IMR-90 (cell line): ENCODE data around the gene PRKAG3. TPM values are rescaled to one million over a fixed set of nuclear protein-coding genes. Genes with fewer than 3 reads are reported as not detected.

Experiments used
- ATAC-seq: fragments of 200-7000 bp; cut with Tn5 transposase; 2 replicates; pipeline ENCODE4 v1.9.1; 2020; ENCODE audit warnings: low read depth, mild to moderate bottlenecking, moderate library complexity
- BruUV-seq: library from RNA; stranded (reverse); fragments of 400-500 nt; replicated peaks from 2 replicates; lab custom pipeline; 2021; lab: Mats Ljungman, UMichigan
- CTCF ChIA-PET: fragments of 300-600 bp; formaldehyde crosslinking; extraction: SDS; loops from one replicate; lab custom pipeline; 2021; ENCODE audit warnings: antibody characterized with exemption; lab: Yijun Ruan, JAX
- POLR2A ChIA-PET: fragments of 300-600 bp; sonication (Branson Sonifier 250); formaldehyde crosslinking; loops from one replicate; lab custom pipeline; 2022; ENCODE audit warnings: antibody characterized with exemption; ENCODE audit not compliant: unreplicated experiment; lab: Charles Lee
- DNase-seq: peaks from one replicate; pipeline ENCODE4 v3.0.0; 2013
- H2AFZ ChIP-seq: replicated peaks from 2 replicates; pipeline ENCODE3; 2013; ENCODE audit warnings: low read length, mild to moderate bottlenecking; ENCODE audit not compliant: poor library complexity
- H2AK5ac ChIP-seq: 2 replicates; pipeline ENCODE4 v1.6.1; 2013; ENCODE audit warnings: low read depth, low read length, inconsistent platforms
- H2AK9ac ChIP-seq: replicated peaks from 2 replicates; pipeline ENCODE3; 2013; ENCODE audit warnings: mild to moderate bottlenecking, low read depth, low read length, moderate library complexity; ENCODE audit not compliant: poor library complexity
- H2BK120ac ChIP-seq: 2 replicates; pipeline ENCODE4 v1.6.1; 2013; ENCODE audit warnings: low read depth, low read length, inconsistent platforms
- H2BK15ac ChIP-seq: 3 replicates; pipeline ENCODE4 v1.6.1; 2013; ENCODE audit warnings: low read depth, low read length, inconsistent platforms
- H2BK20ac ChIP-seq: 2 replicates; pipeline ENCODE4 v1.6.1; 2013; ENCODE audit warnings: low read depth, mild to moderate bottlenecking, inconsistent platforms, low read length, moderate library complexity
- H2BK5ac ChIP-seq: 2 replicates; pipeline ENCODE4 v1.6.1; 2013; ENCODE audit warnings: mild to moderate bottlenecking, low read depth, low read length, inconsistent platforms; ENCODE audit not compliant: poor library complexity, severe bottlenecking
- H3K14ac ChIP-seq: replicated peaks from 2 replicates; pipeline ENCODE4 v1.6.1; 2013; ENCODE audit warnings: low read depth, low read length, inconsistent platforms
- H3K18ac ChIP-seq: 2 replicates; pipeline ENCODE4 v1.6.1; 2013; ENCODE audit warnings: low read depth, low read length, control low read depth
- H3K23ac ChIP-seq: 2 replicates; pipeline ENCODE4 v1.6.1; 2013; ENCODE audit warnings: low read depth, low read length, inconsistent platforms
- H3K27ac ChIP-seq: 2 replicates; pipeline ENCODE4 v1.5.1; 2013; ENCODE audit warnings: mild to moderate bottlenecking, control low read depth, low read length; ENCODE audit not compliant: insufficient read depth
- H3K27me3 ChIP-seq: 2 replicates; pipeline ENCODE4 v1.6.1; 2013; ENCODE audit warnings: low read length; ENCODE audit not compliant: control insufficient read depth, insufficient read depth
- H3K36me3 ChIP-seq: 2 replicates; pipeline ENCODE4 v1.6.1; 2013; ENCODE audit warnings: low read length, mixed read lengths; ENCODE audit not compliant: control insufficient read depth, insufficient read depth
- H3K4ac ChIP-seq: 2 replicates; pipeline ENCODE4 v1.6.1; 2013; ENCODE audit warnings: low read depth, low read length, inconsistent platforms
- H3K4me1 ChIP-seq: 2 replicates; pipeline ENCODE4 v1.6.1; 2013; ENCODE audit warnings: low read length, mixed read lengths; ENCODE audit not compliant: control insufficient read depth, insufficient read depth
- H3K4me2 ChIP-seq: 2 replicates; pipeline ENCODE4 v1.6.1; 2013; ENCODE audit warnings: low read depth, mild to moderate bottlenecking, control low read depth, low read length, moderate library complexity
- H3K4me3 ChIP-seq: 2 replicates; pipeline ENCODE4 v1.5.1; 2013; ENCODE audit warnings: low read depth, mild to moderate bottlenecking, control low read depth, low read length, moderate library complexity; ENCODE audit not compliant: insufficient read depth
- H3K56ac ChIP-seq: 2 replicates; pipeline ENCODE4 v1.6.1; 2013; ENCODE audit warnings: low read length, inconsistent platforms; ENCODE audit not compliant: insufficient read depth; ENCODE audit errors: extremely low read depth
- H3K79me1 ChIP-seq, 2 experiments: 2 replicates each; pipeline ENCODE4 v1.6.1; 2013; ENCODE audit warnings: low read length in 2 of 2, inconsistent platforms in 1 of 2, low read depth in 1 of 2
- H3K9ac ChIP-seq: 2 replicates; pipeline ENCODE4 v1.6.1; 2013; ENCODE audit warnings: low read depth, low read length, control low read depth
- H3K9me1 ChIP-seq: 2 replicates; pipeline ENCODE4 v1.6.1; 2013; ENCODE audit warnings: low read length, inconsistent platforms; ENCODE audit not compliant: insufficient read depth
- H3K9me3 ChIP-seq: 2 replicates; pipeline ENCODE4 v1.6.1; 2013; ENCODE audit warnings: low read length; ENCODE audit not compliant: control insufficient read depth, insufficient read depth
- H4K20me1 ChIP-seq: 2 replicates; pipeline ENCODE4 v1.6.1; 2013; ENCODE audit warnings: low read length, inconsistent platforms; ENCODE audit not compliant: insufficient read depth
- H4K5ac ChIP-seq: 2 replicates; pipeline ENCODE4 v1.6.1; 2013; ENCODE audit warnings: mild to moderate bottlenecking, low read depth, low read length, control low read depth
- H4K8ac ChIP-seq, 2 experiments: 2 replicates each; pipeline ENCODE4 v1.6.1; 2013; ENCODE audit warnings: low read depth in 2 of 2, low read length in 2 of 2, control low read depth in 1 of 2, inconsistent platforms in 1 of 2
- H4K91ac ChIP-seq: 2 replicates; pipeline ENCODE4 v1.6.1; 2013; ENCODE audit warnings: low read depth, low read length, inconsistent platforms; ENCODE audit not compliant: insufficient read depth
- BHLHE40 ChIP-seq: fragments of 150-350 bp; IDR thresholded peaks from 2 replicates; pipeline ENCODE4 v1.6.1; 2016; ENCODE audit warnings: mild to moderate bottlenecking, low read depth, low read length
- CEBPB ChIP-seq: IDR thresholded peaks from 2 replicates; pipeline ENCODE4 v1.6.1; 2012; ENCODE audit warnings: low read depth, low read length, improper control_type of control experiment
- CHD1 ChIP-seq: IDR thresholded peaks from 2 replicates; pipeline ENCODE4 v1.6.1; 2012; ENCODE audit warnings: low read depth, low read length, improper control_type of control experiment
- FOS ChIP-seq: fragments of 150-350 bp; IDR thresholded peaks from 2 replicates; pipeline ENCODE4 v1.6.1; 2016; ENCODE audit warnings: low read depth, low read length
- MAFK ChIP-seq: IDR thresholded peaks from 2 replicates; pipeline ENCODE4 v1.6.1; 2012; ENCODE audit warnings: low read depth, low read length, improper control_type of control experiment
- MAZ ChIP-seq: IDR thresholded peaks from 2 replicates; pipeline ENCODE4 v1.6.1; 2012; ENCODE audit warnings: low read depth, mild to moderate bottlenecking, low read length, improper control_type of control experiment, moderate library complexity, borderline replicate concordance
- MXI1 ChIP-seq: IDR thresholded peaks from 2 replicates; pipeline ENCODE4 v1.6.1; 2012; ENCODE audit warnings: low read depth, mild to moderate bottlenecking, low read length, moderate library complexity, borderline replicate concordance
- NFE2L2 ChIP-seq: fragments of 150-350 bp; IDR thresholded peaks from 2 replicates; pipeline ENCODE4 v1.6.1; 2016; ENCODE audit warnings: low read depth, mild to moderate bottlenecking, low read length
- POLR2A ChIP-seq: IDR thresholded peaks from 2 replicates; pipeline ENCODE4 v1.6.1; 2012; ENCODE audit warnings: mild to moderate bottlenecking, low read depth, low read length
- RAD21 ChIP-seq: IDR thresholded peaks from 2 replicates; pipeline ENCODE4 v1.6.1; 2012; ENCODE audit warnings: low read length, improper control_type of control experiment
- RCOR1 ChIP-seq: IDR thresholded peaks from 2 replicates; pipeline ENCODE4 v1.6.1; 2012; ENCODE audit warnings: mild to moderate bottlenecking, low read length, improper control_type of control experiment; ENCODE audit not compliant: insufficient replicate concordance
- RFX5 ChIP-seq: IDR thresholded peaks from 2 replicates; pipeline ENCODE4 v1.8.0; 2012; ENCODE audit warnings: low read depth, mild to moderate bottlenecking, low read length, moderate library complexity
- SMC3 ChIP-seq: fragments of 150-350 bp; IDR thresholded peaks from 2 replicates; pipeline ENCODE4 v1.6.1; 2016; ENCODE audit warnings: low read depth, mild to moderate bottlenecking, antibody characterized with exemption, low read length, moderate library complexity
- WGBS, 2 experiments: methylation state at CpG; one replicate each; pipeline versions ENCODE4 v1.1.5 to v1.1.7; 2013; ENCODE audit warnings: missing lambda C conversion rate in 2 of 2; ENCODE audit not compliant: insufficient read length in 1 of 2; ENCODE audit errors: extremely low coverage in 2 of 2; 5-methylcytosine and 5-hydroxymethylcytosine counted together
- dilution Hi-C: fragments of 300-500 bp; cut with HindIII; formaldehyde crosslinking; loops from one replicate; pipeline ENCODE4 v1.14.3; 2018; ENCODE audit warnings: low sequenced_read_pairs; ENCODE audit not compliant: unreplicated experiment
- in situ Hi-C: fragments of 300-500 bp; cut with MboI; formaldehyde crosslinking; loops from 3 replicates; pipeline ENCODE4 v1.14.3; 2019; ENCODE audit warnings: low sequenced_read_pairs, inconsistent platforms, mixed read lengths
- intact Hi-C: fragments of 100-400 bp; cut with micrococcal nuclease; formaldehyde crosslinking; loops from 2 replicates; pipeline ENCODE4 v1.10.0; 2022
- polyA plus RNA-seq, 3 experiments: library from polyadenylated mRNA; depleted of rRNA; stranded (reverse); fragments of >200 nt; gene quantifications; 2 replicates each; pipeline ENCODE4 v1.2.3, GENCODE V29; 2012; ENCODE audit warnings: low replicate concordance in 1 of 3
- total RNA-seq: library from RNA; depleted of rRNA; stranded (reverse); fragments of >200 nt; gene quantifications from 2 replicates; pipeline ENCODE4 v1.2.3, GENCODE V29; 2012
- TF ChIP-seq, protein P1 (sequence below): fragments of 150-350 bp; IDR thresholded peaks from 2 replicates; pipeline ENCODE4 v1.6.1; 2016; ENCODE audit warnings: low read depth, mild to moderate bottlenecking, low read length, moderate library complexity, borderline replicate concordance
- TF ChIP-seq, protein P2 (sequence below): conservative IDR thresholded peaks from 2 replicates; pipeline ENCODE4 v1.5.1; 2012; ENCODE audit warnings: mild to moderate bottlenecking, low read depth, low read length, improper control_type of control experiment
- TF ChIP-seq, protein P3 (sequence below): fragments of 150-350 bp; IDR thresholded peaks from 2 replicates; pipeline ENCODE4 v1.6.1; 2017; ENCODE audit warnings: mild to moderate bottlenecking, antibody characterized with exemption, low read length, low read depth

The PRKAG3 gene
- total and polyA plus RNA-seq, 2 of the 4 experiments (the other 2 are of a cell fraction), result not detected

GRCh38 chr2:218867900-218868299, 36.3 kb upstream of the PRKAG3 start:
- H3K14ac ChIP-seq, result no peak overlapping the region
- H4K5ac ChIP-seq, result no peak overlapping the region
- H3K23ac ChIP-seq, result no peak overlapping the region
- no peak overlapping the region for H2AFZ ChIP-seq
- H4K91ac ChIP-seq, result no peak overlapping the region
- no peak overlapping the region for H3K56ac ChIP-seq
- in situ Hi-C loops (no loop called here), intact Hi-C loops (no loop called here), dilution Hi-C loops (no loop called here)
- no peak overlapping the region for H2AK5ac ChIP-seq
- no peaks in the 10 kb centered on the region for H3K4me1 ChIP-seq
- H2BK5ac ChIP-seq, result no peak overlapping the region
- no TSS peak for BruUV-seq
- no peak overlapping the region for H2AK9ac ChIP-seq
- H3K9me1 ChIP-seq, result no peaks in the 10 kb centered on the region
- 67% methylated on average over 1 of the region's 6 CpGs; no CpG with 5 or more reads in 1 of the 2 experiments for WGBS, 2 experiments
- ATAC-seq (no peak), DNase-seq (no peak)
- no peaks in the 10 kb centered on the region for H3K79me1 ChIP-seq
- no peaks in the 10 kb centered on the region for H4K20me1 ChIP-seq
- no peak overlapping the region for H3K9ac ChIP-seq
- no peak overlapping the region for H3K4me3 ChIP-seq
- TF ChIP-seq, protein P1, sequence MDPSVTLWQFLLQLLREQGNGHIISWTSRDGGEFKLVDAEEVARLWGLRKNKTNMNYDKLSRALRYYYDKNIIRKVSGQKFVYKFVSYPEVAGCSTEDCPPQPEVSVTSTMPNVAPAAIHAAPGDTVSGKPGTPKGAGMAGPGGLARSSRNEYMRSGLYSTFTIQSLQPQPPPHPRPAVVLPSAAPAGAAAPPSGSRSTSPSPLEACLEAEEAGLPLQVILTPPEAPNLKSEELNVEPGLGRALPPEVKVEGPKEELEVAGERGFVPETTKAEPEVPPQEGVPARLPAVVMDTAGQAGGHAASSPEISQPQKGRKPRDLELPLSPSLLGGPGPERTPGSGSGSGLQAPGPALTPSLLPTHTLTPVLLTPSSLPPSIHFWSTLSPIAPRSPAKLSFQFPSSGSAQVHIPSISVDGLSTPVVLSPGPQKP, result no peak
- TF ChIP-seq RCOR1 (no peak), MXI1 (no peak), BHLHE40 (no peak), NFE2L2 (no peak), POLR2A (no peak), CEBPB (no peak), RAD21 (no peak), CHD1 (no peak), RFX5 (no peak), SMC3 (no peak), FOS (no peak), MAFK (no peak), MAZ (no peak)
- TF ChIP-seq, protein P2, sequence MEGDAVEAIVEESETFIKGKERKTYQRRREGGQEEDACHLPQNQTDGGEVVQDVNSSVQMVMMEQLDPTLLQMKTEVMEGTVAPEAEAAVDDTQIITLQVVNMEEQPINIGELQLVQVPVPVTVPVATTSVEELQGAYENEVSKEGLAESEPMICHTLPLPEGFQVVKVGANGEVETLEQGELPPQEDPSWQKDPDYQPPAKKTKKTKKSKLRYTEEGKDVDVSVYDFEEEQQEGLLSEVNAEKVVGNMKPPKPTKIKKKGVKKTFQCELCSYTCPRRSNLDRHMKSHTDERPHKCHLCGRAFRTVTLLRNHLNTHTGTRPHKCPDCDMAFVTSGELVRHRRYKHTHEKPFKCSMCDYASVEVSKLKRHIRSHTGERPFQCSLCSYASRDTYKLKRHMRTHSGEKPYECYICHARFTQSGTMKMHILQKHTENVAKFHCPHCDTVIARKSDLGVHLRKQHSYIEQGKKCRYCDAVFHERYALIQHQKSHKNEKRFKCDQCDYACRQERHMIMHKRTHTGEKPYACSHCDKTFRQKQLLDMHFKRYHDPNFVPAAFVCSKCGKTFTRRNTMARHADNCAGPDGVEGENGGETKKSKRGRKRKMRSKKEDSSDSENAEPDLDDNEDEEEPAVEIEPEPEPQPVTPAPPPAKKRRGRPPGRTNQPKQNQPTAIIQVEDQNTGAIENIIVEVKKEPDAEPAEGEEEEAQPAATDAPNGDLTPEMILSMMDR, result no peak
- TF ChIP-seq, protein P3, sequence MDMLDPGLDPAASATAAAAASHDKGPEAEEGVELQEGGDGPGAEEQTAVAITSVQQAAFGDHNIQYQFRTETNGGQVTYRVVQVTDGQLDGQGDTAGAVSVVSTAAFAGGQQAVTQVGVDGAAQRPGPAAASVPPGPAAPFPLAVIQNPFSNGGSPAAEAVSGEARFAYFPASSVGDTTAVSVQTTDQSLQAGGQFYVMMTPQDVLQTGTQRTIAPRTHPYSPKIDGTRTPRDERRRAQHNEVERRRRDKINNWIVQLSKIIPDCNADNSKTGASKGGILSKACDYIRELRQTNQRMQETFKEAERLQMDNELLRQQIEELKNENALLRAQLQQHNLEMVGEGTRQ, result no peak
- peaks cover 88% of the 10 kb centered on the region for H3K27me3 ChIP-seq
- H2BK20ac ChIP-seq, result no peak overlapping the region
- H3K18ac ChIP-seq, result no peak overlapping the region
- no peak overlapping the region for H2BK120ac ChIP-seq
- no peak overlapping the region for H3K27ac ChIP-seq
- ChIA-PET CTCF (interaction anchor here (0.5 kb wide), 1 partner anchor 112 kb away, joined by 3 read pairs; no protein-coding TSS in a partner anchor), POLR2A (no interaction called here)
- no peak overlapping the region for H4K8ac ChIP-seq
- H3K4me2 ChIP-seq, result no peak overlapping the region
- H2BK15ac ChIP-seq, result no peak overlapping the region
- peaks cover 2% of the 10 kb centered on the region for H3K9me3 ChIP-seq
- H3K36me3 ChIP-seq, result no peaks in the 10 kb centered on the region
- no peak overlapping the region for H3K4ac ChIP-seq
